Fibroblast of mammary gland (primary cell): ENCODE measurements around the gene RAB5IF.

Experiments used
- DNase-seq: peaks from one replicate; pipeline ENCODE4 v3.0.0-alpha.2; 2010; ENCODE audit warnings: low read depth
- H3K4me3 ChIP-seq: 2 replicates; pipeline ENCODE4 v1.5.1; 2011; ENCODE audit warnings: low read depth, mild to moderate bottlenecking, low read length, moderate library complexity; ENCODE audit not compliant: control insufficient read depth
- CTCF ChIP-seq: conservative IDR thresholded peaks from 2 replicates; pipeline ENCODE4 v1.5.1; 2011; ENCODE audit warnings: low read depth, low read length, inconsistent platforms; ENCODE audit not compliant: control insufficient read depth, insufficient read depth

The RAB5IF gene

GRCh38 chr20:36614781-36615557 lies 9.4 kb downstream of the RAB5IF start:
- no peak for DNase-seq
- no peak for TF ChIP-seq CTCF

GRCh38 chr20:36620917-36621316 lies 15.3 kb downstream of the RAB5IF start:
- no peak for DNase-seq
- no peak overlapping the region for H3K4me3 ChIP-seq
- TF ChIP-seq CTCF = no peak

More at GRCh38 chr20:36614781-36615557, 9.4 kb downstream of the RAB5IF start:
- H3K4me3 ChIP-seq = no peak overlapping the region

GRCh38 chr20:36623444-36623843 lies 17.9 kb downstream of the RAB5IF start:
- H3K4me3 ChIP-seq = no peak overlapping the region

GRCh38 chr20:36624068-36624943 lies 18.7 kb downstream of the RAB5IF start:
- DNase-seq = no peak
- no peak for TF ChIP-seq CTCF
- H3K4me3 ChIP-seq = no peak overlapping the region

More at GRCh38 chr20:36623444-36623843, 17.9 kb downstream of the RAB5IF start:
- no peak for TF ChIP-seq CTCF
- no peak for DNase-seq

GRCh38 chr20:36624944-36625324 lies 19.4 kb downstream of the RAB5IF start:
- H3K4me3 ChIP-seq = no peak overlapping the region
- TF ChIP-seq CTCF = no peak
- DNase-seq = no peak

- DNase-seq = no peak
- TF ChIP-seq CTCF = no peak
- H3K4me3 ChIP-seq = no peak overlapping the region
Observed at GRCh38 chr20:36628076-36628475, 22.5 kb downstream of the RAB5IF start.
